Activated CD8-positive, alpha-beta memory T cell treated with anti-CD3 and anti-CD28 coated beads for 48 hours (primary cell): ENCODE data around the gene UNC13A.

Experiments used
- DNase-seq, 3 experiments: peaks; one replicate each; pipeline ENCODE4 v3.0.0-alpha.2; 2020; ENCODE audit warnings: low read depth in 2 of 3, low spot score in 2 of 3

UNC13A gene

DNA sequence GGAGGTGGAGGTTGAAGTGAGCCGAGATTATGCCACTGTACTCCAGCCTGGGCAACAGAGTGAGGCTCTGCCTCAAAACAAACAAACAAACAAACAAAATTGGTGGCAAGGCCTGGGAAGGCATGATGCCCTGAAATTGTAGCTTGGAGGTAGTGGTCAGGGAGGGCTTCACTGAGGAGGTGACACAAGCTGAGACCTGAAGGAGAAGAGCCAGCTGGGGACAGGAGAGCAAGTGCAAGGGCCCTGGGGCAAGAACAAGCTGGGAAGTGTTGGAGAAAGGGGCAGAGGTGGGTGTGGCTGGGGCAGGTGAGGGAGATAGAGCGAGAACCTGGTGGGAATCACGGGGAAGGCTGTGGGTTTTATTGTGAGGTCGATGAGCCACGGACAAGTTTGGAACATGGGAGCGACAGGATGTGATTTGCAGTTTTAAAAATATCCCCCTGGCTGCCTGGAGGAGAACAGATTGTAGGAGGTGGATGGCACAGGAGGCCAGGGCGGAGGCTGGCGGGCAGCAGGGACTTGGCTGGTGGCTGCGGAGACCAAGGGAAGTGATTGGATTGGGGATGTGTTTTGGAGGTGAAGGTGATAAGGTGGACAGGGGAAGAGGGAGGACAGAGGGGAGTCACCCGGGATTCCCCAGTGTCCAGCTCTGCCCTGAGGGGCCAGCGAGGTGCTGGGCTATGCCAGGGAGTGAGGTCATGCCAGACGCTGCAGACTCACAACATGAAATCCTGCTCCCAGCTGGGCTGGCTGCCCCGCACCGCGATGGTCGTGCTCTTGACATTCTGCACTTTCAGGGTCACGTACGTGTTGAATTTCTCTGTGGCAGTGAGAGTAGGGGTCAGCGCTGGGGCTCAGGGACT is 14.0 kb downstream of the UNC13A start:
- DNase-seq = no peak

DNA sequence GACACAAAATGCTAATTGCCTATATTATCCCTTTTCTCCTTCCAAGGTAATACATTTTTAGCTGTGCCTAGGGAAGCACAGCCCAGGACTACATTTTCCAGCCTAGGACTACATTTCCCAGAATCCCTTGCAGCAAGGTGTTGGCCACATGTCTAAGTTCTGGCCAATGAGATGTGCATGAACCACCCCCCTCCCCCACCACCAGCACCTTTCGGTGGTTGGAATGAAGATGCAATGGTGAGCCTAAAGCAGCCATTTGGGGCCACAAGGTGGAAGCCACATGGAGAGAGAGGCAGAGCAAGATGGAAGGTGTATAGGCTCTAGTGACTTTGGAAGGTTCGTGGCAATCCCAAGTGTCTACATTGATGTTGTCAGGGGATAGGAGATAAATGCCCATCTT is 16.2 kb downstream of the UNC13A start:
- DNase-seq = no peak

DNA sequence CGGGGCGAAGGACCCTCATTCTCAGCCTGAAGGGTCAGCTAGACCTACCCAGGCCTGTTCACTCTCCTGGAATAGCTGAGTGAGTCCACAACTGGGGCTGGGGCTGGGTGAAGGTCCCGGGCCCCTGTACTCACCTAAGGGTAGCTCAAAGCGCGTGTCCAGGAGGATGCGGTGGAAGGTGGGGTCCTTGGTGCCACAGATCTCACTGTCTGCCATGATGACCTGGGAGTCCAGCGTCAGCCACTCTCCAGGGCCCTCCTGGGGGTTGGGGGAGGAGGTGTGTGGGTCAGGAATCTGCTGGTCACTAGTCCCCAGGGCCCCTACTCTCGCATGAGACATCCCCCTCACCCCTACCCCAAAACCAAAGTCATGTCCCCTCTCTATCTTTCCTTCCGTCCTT is 18.7 kb downstream of the UNC13A start:
- DNase-seq = no peak

DNA sequence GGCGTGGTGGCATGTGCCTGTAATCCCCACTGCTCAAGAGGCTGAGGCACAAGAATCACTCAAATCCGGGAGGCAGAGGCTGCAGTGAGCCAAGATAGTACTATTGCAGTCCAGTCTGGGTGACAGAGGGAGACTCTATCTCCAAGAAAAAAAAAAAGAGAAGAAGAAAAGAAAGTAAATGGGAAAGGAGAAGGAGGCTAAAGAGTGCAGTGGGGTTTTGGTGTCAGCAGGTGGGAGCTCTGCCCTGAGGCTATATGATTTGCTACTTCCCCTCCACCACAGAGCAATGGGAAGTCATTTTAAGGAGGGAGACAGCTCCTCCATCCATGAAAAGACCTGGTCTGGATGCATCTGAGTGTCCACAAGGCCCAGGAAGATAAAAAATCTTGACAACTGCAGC is 23.1 kb downstream of the UNC13A start:
- no peak for DNase-seq

- DNase-seq = no peak
These were observed 28.2 kb downstream of the UNC13A start for GRCh38 chr19:17659996-17660395.

GRCh38 chr19:17658666-17659065 is 29.5 kb downstream of the UNC13A start:
- no peak for DNase-seq

DNA sequence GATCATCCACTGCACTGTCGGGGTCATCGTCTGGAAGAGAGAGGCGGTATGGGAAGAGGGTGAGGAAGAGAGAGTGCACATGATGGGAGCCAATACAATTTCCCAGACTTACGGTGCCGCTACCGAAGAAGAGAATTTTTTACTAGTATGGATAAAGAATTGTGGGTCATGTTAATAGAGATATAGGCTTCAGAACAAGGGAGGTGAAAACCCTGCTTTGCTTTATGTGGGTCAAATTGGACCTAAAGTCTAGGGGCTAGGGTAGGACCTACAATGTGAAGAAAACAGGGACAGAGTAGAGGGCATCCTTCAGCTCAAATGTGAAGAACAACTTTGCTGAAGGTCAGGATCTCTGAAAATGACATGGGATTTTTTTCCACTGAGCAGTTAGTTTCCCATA is 29.9 kb downstream of the UNC13A start:
- DNase-seq = no peak

DNA sequence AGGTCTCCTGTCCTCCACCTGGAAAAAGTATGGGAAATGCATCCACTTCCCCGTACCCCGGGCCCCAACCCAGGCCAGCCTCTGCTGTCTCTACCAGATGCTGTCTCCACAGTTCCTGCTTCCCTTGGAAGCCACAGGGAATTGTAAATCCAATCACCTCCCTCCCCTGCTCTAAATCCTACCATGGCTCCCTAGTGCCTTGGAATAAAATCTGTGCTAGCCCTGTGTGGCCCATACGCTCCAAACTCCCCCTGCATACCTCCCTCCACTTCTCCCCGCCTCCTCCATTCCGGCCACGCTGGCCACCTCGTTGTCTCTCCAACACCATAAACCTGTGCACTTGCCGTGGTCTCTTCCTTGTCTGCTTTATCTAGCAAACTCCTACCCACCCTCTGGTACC is 31.2 kb downstream of the UNC13A start:
- no peak for DNase-seq

- DNase-seq = no peak
These were observed 32.2 kb downstream of the UNC13A start for GRCh38 chr19:17655751-17656472.

GRCh38 chr19:17654993-17655392 is 33.2 kb downstream of the UNC13A start:
- DNase-seq = no peak

GRCh38 chr19:17652627-17653026 is 35.5 kb downstream of the UNC13A start:
- DNase-seq = no peak

- no peak for DNase-seq
These were observed 39.4 kb downstream of the UNC13A start for GRCh38 chr19:17648786-17649185.

GRCh38 chr19:17648097-17648660 is 40.0 kb downstream of the UNC13A start:
- no peak for DNase-seq

GRCh38 chr19:17647071-17648020 is 40.8 kb downstream of the UNC13A start:
- no peak for DNase-seq

DNA sequence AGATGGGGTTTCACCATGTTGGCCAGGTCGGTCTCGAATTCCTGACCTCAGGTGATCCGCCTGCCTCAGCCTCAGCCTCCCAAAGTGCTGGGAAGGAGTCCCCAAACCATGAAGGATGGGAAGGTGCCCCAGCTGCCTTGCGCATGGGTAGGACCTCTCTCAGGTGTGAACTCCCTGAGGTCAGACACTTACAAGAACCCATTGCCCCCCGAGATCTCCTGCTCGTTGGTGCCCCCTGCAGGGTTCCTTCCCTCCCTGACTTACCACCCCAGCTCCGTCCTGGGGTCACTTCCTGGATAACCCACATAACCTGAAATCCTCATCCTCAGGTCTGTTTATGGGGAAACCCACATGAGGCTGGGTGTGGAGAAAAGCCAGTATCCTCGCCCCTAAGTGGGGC is 41.7 kb downstream of the UNC13A start:
- DNase-seq = no peak

DNA sequence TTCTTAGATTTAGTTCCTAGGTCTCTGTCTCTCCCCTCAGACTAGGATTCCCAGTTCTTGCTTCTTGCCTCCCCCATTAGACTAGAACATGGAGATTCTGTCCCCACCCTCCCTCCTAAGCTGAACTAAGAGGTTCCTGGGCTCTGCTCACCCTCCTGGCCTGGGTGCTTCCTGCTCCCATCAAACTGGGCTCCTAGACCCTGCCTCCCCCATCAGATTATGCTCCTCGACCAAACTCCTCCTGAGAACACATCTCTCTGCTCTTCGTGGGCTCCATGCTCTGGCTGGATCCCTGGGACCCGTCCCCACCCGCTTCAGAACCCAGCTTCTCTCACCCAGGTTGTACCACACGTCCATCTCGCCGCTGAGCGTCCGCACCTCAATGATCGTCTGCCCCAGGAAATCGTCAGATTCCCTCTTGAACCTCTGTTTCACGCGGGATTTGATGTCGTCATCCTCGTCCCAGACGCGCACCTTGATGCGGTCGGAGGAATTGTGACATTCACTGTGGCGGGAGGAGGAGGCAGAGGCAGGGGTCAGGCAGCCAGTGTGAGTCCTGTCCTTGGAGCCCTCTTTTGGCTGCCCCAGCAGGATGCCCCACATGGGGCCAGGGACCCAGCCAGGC is 42.7 kb downstream of the UNC13A start:
- no peak for DNase-seq

DNA sequence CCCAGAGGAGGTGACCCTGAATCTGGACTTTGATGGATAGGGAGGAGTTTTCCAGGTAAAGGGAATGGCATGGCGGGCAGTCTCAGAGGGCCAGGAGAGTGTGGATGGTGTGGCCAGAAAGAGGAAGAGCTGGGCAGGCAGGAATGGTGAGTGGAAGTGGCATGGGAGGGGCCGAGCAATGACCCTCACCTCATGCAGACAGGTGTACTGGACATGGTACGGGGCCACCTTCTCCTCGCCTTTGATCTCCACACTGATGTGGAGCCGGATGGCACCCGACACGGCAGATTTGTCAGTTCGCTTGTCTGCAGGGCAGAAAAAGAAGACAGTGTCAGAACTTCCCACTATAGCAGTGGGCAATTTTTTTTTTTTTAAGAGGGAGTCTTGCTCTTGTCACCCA is 45.5 kb downstream of the UNC13A start:
- no peak for DNase-seq

DNA sequence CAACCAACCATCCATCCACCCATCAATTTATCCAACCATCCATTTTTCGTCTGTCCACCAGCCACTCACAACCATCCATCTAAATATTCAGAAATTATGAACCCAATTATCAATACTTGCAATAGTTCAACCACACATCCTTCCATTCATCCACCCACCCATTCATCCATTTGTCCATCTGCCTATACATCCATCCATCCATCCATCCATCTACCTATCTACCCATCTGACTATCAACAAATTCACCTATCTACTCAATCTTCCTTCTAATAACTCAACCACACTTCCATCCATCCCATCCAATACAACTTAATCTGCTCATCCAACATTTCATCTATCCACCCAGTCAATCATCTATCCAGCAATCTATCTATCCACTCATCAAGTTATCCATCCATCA is 46.3 kb downstream of the UNC13A start:
- DNase-seq = no peak

DNA sequence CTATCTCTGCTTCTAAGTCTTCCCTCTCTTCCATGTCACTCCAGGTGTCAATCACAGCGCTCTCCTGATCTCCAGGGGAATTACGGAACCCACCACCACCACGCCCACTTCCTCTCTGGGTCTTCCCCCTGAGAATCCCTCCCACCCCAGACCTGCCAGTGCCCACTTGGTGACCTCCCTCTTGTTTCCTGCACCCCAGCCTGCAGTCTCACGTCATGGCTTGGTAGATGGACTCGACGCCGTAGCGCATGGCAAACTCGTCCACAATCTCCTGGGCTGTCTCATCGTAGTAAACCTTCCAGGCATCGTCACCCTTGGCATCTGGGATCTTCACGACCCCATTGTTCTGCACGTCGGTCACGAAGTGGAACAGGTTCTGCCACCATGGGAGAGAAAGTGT is 47.0 kb downstream of the UNC13A start:
- no peak for DNase-seq

GRCh38 chr19:17633700-17634099 is 54.5 kb downstream of the UNC13A start:
- DNase-seq = no peak

DNA sequence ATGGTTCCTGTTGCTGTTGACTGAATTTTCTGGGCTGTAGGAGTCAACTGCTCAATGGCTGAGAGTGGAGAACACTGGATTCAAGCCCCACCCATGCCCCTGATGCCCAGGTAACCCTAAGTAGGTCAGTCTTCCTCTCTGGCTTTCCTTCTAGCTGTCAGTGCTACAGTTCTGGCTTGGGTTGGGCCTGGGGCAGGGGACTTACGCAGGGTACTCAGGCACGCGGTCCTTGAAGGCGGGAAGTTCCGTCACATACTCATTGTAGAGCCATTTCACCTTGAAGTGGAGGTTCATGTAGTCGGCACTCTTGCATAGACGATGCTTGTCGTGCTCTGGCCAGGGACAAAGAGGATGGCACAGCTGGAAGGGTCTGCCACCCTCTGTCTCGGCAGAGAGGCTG is 55.6 kb downstream of the UNC13A start:
- DNase-seq = no peak
